ENCODE data around the gene ADAM17. TPM values are rescaled to one million over a fixed set of nuclear protein-coding genes. Genes with fewer than 3 reads are reported as not detected.

Gene ADAM17
- total RNA-seq, 1 donor from 2014 or later, result 44.9 TPM

GRCh38 chr2:9582624-9583023, 27.0 kb upstream of the ADAM17 start:
- Mint-ChIP-seq H3K9me3 (ENCODE audit: unreplicated experiment) (no peaks in the 10 kb centered on the region), H3K4me3 (ENCODE audit: unreplicated experiment) (no peak overlapping the region), H3K27me3 (ENCODE audit: low read depth, unreplicated experiment) (no peaks in the 10 kb centered on the region), H3K36me3 (ENCODE audit: low read depth, unreplicated experiment) (peaks cover 12% of the 10 kb centered on the region), H3K27ac (ENCODE audit: unreplicated experiment) (no peak overlapping the region), H3K4me1 (ENCODE audit: low read depth, unreplicated experiment) (peaks cover 2% of the 10 kb centered on the region)
- Histone ChIP-seq H4K20me1 (ENCODE audit: insufficient read depth, low read length) (peaks cover 22% of the 10 kb centered on the region), H3K27ac (ENCODE audit: low read depth, low read length) (no peak overlapping the region), H3K79me2 (ENCODE audit: insufficient read depth, low read length) (peaks cover 24% of the 10 kb centered on the region), H3K36me3 (ENCODE audit: insufficient read depth, low read length) (peaks cover 37% of the 10 kb centered on the region), H3K4me2 (ENCODE audit: low read length) (no peak overlapping the region), H3K9ac (ENCODE audit: low read length) (no peak overlapping the region), H3K9me3 (ENCODE audit: insufficient read depth, low read depth, low read length) (no peaks in the 10 kb centered on the region), H3K27me3 (ENCODE audit: insufficient read depth, low read length) (no peaks in the 10 kb centered on the region), H3K4me3 (ENCODE audit: insufficient read depth, low read depth, low read length) (no peak overlapping the region), H2AFZ (ENCODE audit: low read depth, low read length) (no peak overlapping the region), H3K4me1 (ENCODE audit: insufficient read depth, low read length) (no peaks in the 10 kb centered on the region)
- no peak for FAIRE-seq
- DNase-seq (ENCODE audit: low read depth), result no peak
- TF ChIP-seq, protein P1, sequence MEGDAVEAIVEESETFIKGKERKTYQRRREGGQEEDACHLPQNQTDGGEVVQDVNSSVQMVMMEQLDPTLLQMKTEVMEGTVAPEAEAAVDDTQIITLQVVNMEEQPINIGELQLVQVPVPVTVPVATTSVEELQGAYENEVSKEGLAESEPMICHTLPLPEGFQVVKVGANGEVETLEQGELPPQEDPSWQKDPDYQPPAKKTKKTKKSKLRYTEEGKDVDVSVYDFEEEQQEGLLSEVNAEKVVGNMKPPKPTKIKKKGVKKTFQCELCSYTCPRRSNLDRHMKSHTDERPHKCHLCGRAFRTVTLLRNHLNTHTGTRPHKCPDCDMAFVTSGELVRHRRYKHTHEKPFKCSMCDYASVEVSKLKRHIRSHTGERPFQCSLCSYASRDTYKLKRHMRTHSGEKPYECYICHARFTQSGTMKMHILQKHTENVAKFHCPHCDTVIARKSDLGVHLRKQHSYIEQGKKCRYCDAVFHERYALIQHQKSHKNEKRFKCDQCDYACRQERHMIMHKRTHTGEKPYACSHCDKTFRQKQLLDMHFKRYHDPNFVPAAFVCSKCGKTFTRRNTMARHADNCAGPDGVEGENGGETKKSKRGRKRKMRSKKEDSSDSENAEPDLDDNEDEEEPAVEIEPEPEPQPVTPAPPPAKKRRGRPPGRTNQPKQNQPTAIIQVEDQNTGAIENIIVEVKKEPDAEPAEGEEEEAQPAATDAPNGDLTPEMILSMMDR (IDR thresholded peaks at IDR 0.05; ENCODE audit: insufficient read depth, low read depth, low read length), result no peak
- no peak for TF ChIP-seq EZH2 (IDR thresholded peaks at IDR 0.05; ENCODE audit: insufficient read depth, low read length)

- Histone ChIP-seq H3K4me1 (ENCODE audit: insufficient read depth, low read length) (no peaks in the 10 kb centered on the region), H3K9me3 (ENCODE audit: insufficient read depth, low read depth, low read length) (no peaks in the 10 kb centered on the region), H3K27ac (ENCODE audit: low read depth, low read length) (no peak overlapping the region), H2AFZ (ENCODE audit: low read depth, low read length) (no peak overlapping the region), H3K27me3 (ENCODE audit: insufficient read depth, low read length) (no peaks in the 10 kb centered on the region), H4K20me1 (ENCODE audit: insufficient read depth, low read length) (peaks cover 3% of the 10 kb centered on the region), H3K36me3 (ENCODE audit: insufficient read depth, low read length) (peaks cover 11% of the 10 kb centered on the region), H3K9ac (ENCODE audit: low read length) (no peak overlapping the region), H3K4me2 (ENCODE audit: low read length) (no peak overlapping the region), H3K4me3 (ENCODE audit: insufficient read depth, low read depth, low read length) (no peak overlapping the region), H3K79me2 (ENCODE audit: insufficient read depth, low read length) (no peaks in the 10 kb centered on the region)
- H3K36me3 Mint-ChIP-seq (ENCODE audit: low read depth, unreplicated experiment), result peaks cover 3% of the 10 kb centered on the region
- H3K4me1 Mint-ChIP-seq (ENCODE audit: low read depth, unreplicated experiment), result peaks cover 6% of the 10 kb centered on the region
- no peak for FAIRE-seq
- no peak for TF ChIP-seq EZH2 (IDR thresholded peaks at IDR 0.05; ENCODE audit: insufficient read depth, low read length)
- TF ChIP-seq, protein P1 (IDR thresholded peaks at IDR 0.05; ENCODE audit: insufficient read depth, low read depth, low read length), result no peak
- no peaks in the 10 kb centered on the region for H3K27me3 Mint-ChIP-seq (ENCODE audit: low read depth, unreplicated experiment)
- no peaks in the 10 kb centered on the region for H3K9me3 Mint-ChIP-seq (ENCODE audit: unreplicated experiment)
- H3K4me3 Mint-ChIP-seq (ENCODE audit: unreplicated experiment), result no peak overlapping the region
- no peak overlapping the region for H3K27ac Mint-ChIP-seq (ENCODE audit: unreplicated experiment)
- DNase-seq (ENCODE audit: low read depth), result no peak
These were observed 23.0 kb upstream of the ADAM17 start for GRCh38 chr2:9578467-9579235.

DNA sequence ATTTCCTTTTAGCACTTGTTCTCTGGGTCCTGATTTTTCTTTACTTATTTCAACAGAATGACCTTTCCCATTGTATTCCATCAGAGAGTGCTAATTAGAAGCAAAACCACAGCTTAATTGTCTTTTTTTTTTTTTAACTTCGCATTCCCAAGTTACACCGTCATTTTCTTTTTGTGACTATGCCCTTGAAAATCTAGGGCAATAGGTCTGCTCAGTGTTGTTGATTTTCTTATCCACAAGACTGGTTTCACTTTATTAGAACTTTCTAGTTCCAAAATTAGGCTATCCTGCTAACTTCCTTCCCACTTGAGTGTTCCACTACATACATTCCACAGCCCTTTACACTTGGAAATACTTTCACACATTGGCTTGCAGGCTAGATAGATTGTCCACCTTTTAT, 18.7 kb upstream of the ADAM17 start:
- peak overlapping the region; percentile 8 for H3K27ac Mint-ChIP-seq (ENCODE audit: unreplicated experiment)
- Histone ChIP-seq H4K20me1 (ENCODE audit: insufficient read depth, low read length) (no peaks in the 10 kb centered on the region), H3K9ac (ENCODE audit: low read length) (no peak overlapping the region), H3K36me3 (ENCODE audit: insufficient read depth, low read length) (no peaks in the 10 kb centered on the region), H3K9me3 (ENCODE audit: insufficient read depth, low read depth, low read length) (no peaks in the 10 kb centered on the region), H3K4me2 (ENCODE audit: low read length) (peak overlapping the region; percentile 20), H3K27ac (ENCODE audit: low read depth, low read length) (peak overlapping the region; percentile 16), H3K4me1 (ENCODE audit: insufficient read depth, low read length) (peaks cover 8% of the 10 kb centered on the region), H2AFZ (ENCODE audit: low read depth, low read length) (no peak overlapping the region), H3K27me3 (ENCODE audit: insufficient read depth, low read length) (no peaks in the 10 kb centered on the region), H3K79me2 (ENCODE audit: insufficient read depth, low read length) (no peaks in the 10 kb centered on the region), H3K4me3 (ENCODE audit: insufficient read depth, low read depth, low read length) (no peak overlapping the region)
- no peaks in the 10 kb centered on the region for H3K36me3 Mint-ChIP-seq (ENCODE audit: low read depth, unreplicated experiment)
- peaks cover 2% of the 10 kb centered on the region for H3K9me3 Mint-ChIP-seq (ENCODE audit: unreplicated experiment)
- TF ChIP-seq, protein P1 (IDR thresholded peaks at IDR 0.05; ENCODE audit: insufficient read depth, low read depth, low read length), result no peak
- TF ChIP-seq EZH2 (IDR thresholded peaks at IDR 0.05; ENCODE audit: insufficient read depth, low read length), result no peak
- H3K4me1 Mint-ChIP-seq (ENCODE audit: low read depth, unreplicated experiment), result peaks cover 16% of the 10 kb centered on the region
- H3K27me3 Mint-ChIP-seq (ENCODE audit: low read depth, unreplicated experiment), result no peaks in the 10 kb centered on the region
- FAIRE-seq (no peak), DNase-seq (ENCODE audit: low read depth) (no peak)
- no peak overlapping the region for H3K4me3 Mint-ChIP-seq (ENCODE audit: unreplicated experiment)

All from astrocyte (in vitro differentiated cells and primary cell).